AG04450 (cell line): Measurements from ENCODE around the gene PRR15L. TPM values are rescaled to one million over a fixed set of nuclear protein-coding genes. Genes with fewer than 3 reads are reported as not detected.

Experiments used
- CTCF ChIA-PET: fragments of 300-600, 350-600 bp; formaldehyde crosslinking; extraction: SDS; loops from one replicate; lab custom pipeline; 2022; ENCODE audit warnings: antibody characterized with exemption, inconsistent platforms; lab: Charles Lee
- POLR2A ChIA-PET: fragments of 350-600 bp; formaldehyde crosslinking; extraction: SDS; loops from one replicate; lab custom pipeline; 2021; ENCODE audit warnings: antibody characterized with exemption, inconsistent platforms; lab: Yijun Ruan, JAX
- DNase-seq: peaks from one replicate; pipeline ENCODE4 v3.0.0-alpha.2; 2011; ENCODE audit warnings: low read depth, low spot score
- H3K27ac ChIP-seq: one replicate; pipeline ENCODE4 v1.5.1; 2012; ENCODE audit warnings: low read depth, low read length, control low read depth
- H3K27me3 ChIP-seq: one replicate; pipeline ENCODE4 v1.6.0; 2012; ENCODE audit warnings: low read length; ENCODE audit not compliant: control insufficient read depth, insufficient read depth
- H3K4me3 ChIP-seq: 2 replicates; pipeline ENCODE4 v1.5.1; 2011; ENCODE audit warnings: mild to moderate bottlenecking, low read depth, low read length, control low read depth
- H3K9me3 ChIP-seq: 2 replicates; pipeline ENCODE4 v1.5.1; 2012; ENCODE audit warnings: low read length; ENCODE audit not compliant: control insufficient read depth, insufficient read depth
- CTCF ChIP-seq: IDR thresholded peaks from 2 replicates; pipeline ENCODE4 v1.5.1; 2011; ENCODE audit warnings: low read depth, low read length, control low read depth, inconsistent platforms
- polyA plus RNA-seq: library from polyadenylated mRNA; depleted of rRNA; stranded (reverse); fragments of >200 nt; gene quantifications from 2 replicates; pipeline ENCODE4 v1.2.3, GENCODE V29; 2011

The PRR15L gene
- polyA plus RNA-seq, 1 experiment = not detected

GRCh38 chr17:47970725-47971499 is 13.2 kb upstream of the PRR15L start, which contains the start of gene CDK5RAP3:
CDK5RAP3 (plus strand) TSS chr17:47971113; CDS start chr17:47971147, 34 bp downstream.
- DNase-seq = peak; percentile 97
- H3K4me3 ChIP-seq = peak within 1 kb of the TSS; percentile 95
- H3K27ac ChIP-seq = peak within 1 kb of the TSS; percentile 78
- peak; percentile 94 for TF ChIP-seq CTCF
- H3K27me3 ChIP-seq = no peaks in the 10 kb centered on the region
- POLR2A ChIA-PET = interaction anchor here (0.5 to 1.4 kb wide), 14 partner anchors 19 to 130 kb away, joined by 3 to 12 read pairs (median 4); partner anchors contain the start of genes NFE2L1, SCRN2 and SP2
- peaks cover 4% of the 10 kb centered on the region; the same call in 1 of the 2 replicates for H3K9me3 ChIP-seq
- CTCF ChIA-PET = interaction anchor here (0.6 to 9.7 kb wide), 35 partner anchors 8 to 681 kb away, joined by 3 to 180 read pairs (median 4); partner anchors contain the start of genes NFE2L1, PNPO, PRR15L and SCRN2

- Histone ChIP-seq H3K4me3 (peak overlapping the region; percentile 46), H3K27me3 (no peaks in the 10 kb centered on the region), H3K27ac (no peak overlapping the region), H3K9me3 (peaks cover 4% of the 10 kb centered on the region; the same call in 1 of the 2 replicates)
- no peak for TF ChIP-seq CTCF
- DNase-seq = no peak
- POLR2A ChIA-PET = interaction anchor here (0.5 to 1.4 kb wide), 11 partner anchors 18 to 129 kb away, joined by 3 to 12 read pairs (median 4); partner anchors contain the start of genes NFE2L1, SCRN2 and SP2
- CTCF ChIA-PET = interaction anchor here (0.5 to 9.7 kb wide), 23 partner anchors 9 to 129 kb away, joined by 3 to 180 read pairs (median 6); partner anchors contain the start of genes NFE2L1, PNPO, PRR15L and SCRN2
Measured at GRCh38 chr17:47969930-47970724, 12.4 kb upstream of the PRR15L start.

- CTCF ChIA-PET = interaction anchor here (2.3 to 9.7 kb wide), 5 partner anchors 10 to 128 kb away, joined by 10 to 180 read pairs (median 18); partner anchors contain the start of gene SCRN2
- POLR2A ChIA-PET = interaction anchor here (0.7 to 0.9 kb wide), 2 partner anchors 12 to 19 kb away, joined by 3 to 5 read pairs; no protein-coding TSS in a partner anchor
Measured at GRCh38 chr17:47968836-47969235, 11.2 kb upstream of the PRR15L start.

GRCh38 chr17:47967607-47968252 is 10.0 kb upstream of the PRR15L start:
- H3K4me3 ChIP-seq = no peak overlapping the region
- peak overlapping the region; percentile 86 for H3K27ac ChIP-seq
- H3K27me3 ChIP-seq = no peaks in the 10 kb centered on the region
- no peak for TF ChIP-seq CTCF
- POLR2A ChIA-PET = interaction anchor here (0.7 kb wide), 1 partner anchor 35 kb away, joined by 3 read pairs; no protein-coding TSS in a partner anchor
- peak; percentile 38 for DNase-seq
- peaks cover 4% of the 10 kb centered on the region; the same call in 1 of the 2 replicates for H3K9me3 ChIP-seq
- CTCF ChIA-PET = interaction anchor here (0.6 to 9.7 kb wide), 3 partner anchors 11 to 148 kb away, joined by 3 to 180 read pairs (median 3); no protein-coding TSS in a partner anchor

More at GRCh38 chr17:47968836-47969235, 11.2 kb upstream of the PRR15L start:
- Histone ChIP-seq H3K9me3 (peaks cover 4% of the 10 kb centered on the region; the same call in 1 of the 2 replicates), H3K27ac (no peak overlapping the region), H3K27me3 (no peaks in the 10 kb centered on the region), H3K4me3 (no peak overlapping the region)
- no peak for TF ChIP-seq CTCF
- no peak for DNase-seq
